MM.1S (cell line): Measurements from ENCODE around the gene KL.

ENCODE experiments used
- DNase-seq: peaks from one replicate; pipeline ENCODE4 v3.0.0-alpha.2; 2015
- H2AFZ ChIP-seq: fragments of 300-600 bp; sonication (generic); 2 replicates; pipeline ENCODE4 v1.6.0; 2016; ENCODE audit warnings: antibody characterized with exemption, low read length
- H3F3A ChIP-seq: fragments of 300-600 bp; sonication (generic); 2 replicates; pipeline ENCODE4 v1.6.1; 2016; ENCODE audit warnings: mild to moderate bottlenecking, antibody characterized with exemption, low read length, moderate library complexity, mixed read lengths; ENCODE audit not compliant: insufficient read depth
- H3K27ac ChIP-seq: fragments of 300-600 bp; sonication (generic); 2 replicates; pipeline ENCODE4 v1.5.1; 2016; ENCODE audit warnings: mild to moderate bottlenecking, low read length
- H3K27me3 ChIP-seq: fragments of 300-600 bp; sonication (generic); replicated peaks from 2 replicates; pipeline ENCODE4 v1.6.0; 2016; ENCODE audit warnings: low read length; ENCODE audit not compliant: insufficient read depth
- H3K36me3 ChIP-seq: fragments of 300-600 bp; sonication (generic); replicated peaks from 2 replicates; pipeline ENCODE4 v1.6.1; 2016; ENCODE audit warnings: mild to moderate bottlenecking, low read length, mixed read lengths; ENCODE audit not compliant: insufficient read depth
- H3K4me1 ChIP-seq: fragments of 300-600 bp; sonication (generic); 2 replicates; pipeline ENCODE4 v1.6.1; 2016; ENCODE audit warnings: low read length, mixed read lengths
- H3K4me2 ChIP-seq: fragments of 300-600 bp; sonication (generic); 2 replicates; pipeline ENCODE4 v1.6.0; 2016; ENCODE audit warnings: low read depth, low read length
- H3K4me3 ChIP-seq: fragments of 300-600 bp; sonication (generic); 2 replicates; pipeline ENCODE4 v1.5.1; 2016; ENCODE audit warnings: low read length, mixed read lengths
- H3K79me2 ChIP-seq: fragments of 300-600 bp; sonication (generic); 2 replicates; pipeline ENCODE4 v1.6.1; 2016; ENCODE audit warnings: mixed run types, low read length, mixed read lengths
- H3K9ac ChIP-seq: fragments of 300-600 bp; sonication (generic); 2 replicates; pipeline ENCODE4 v1.6.1; 2016; ENCODE audit warnings: low read length, mixed read lengths
- H3K9me2 ChIP-seq: fragments of 300-600 bp; sonication (generic); replicated peaks from 2 replicates; pipeline ENCODE4 v1.6.1; 2016; ENCODE audit warnings: mild to moderate bottlenecking, low read length, mixed read lengths; ENCODE audit not compliant: insufficient read depth
- H3K9me3 ChIP-seq: fragments of 300-600 bp; sonication (generic); replicated peaks from 2 replicates; pipeline ENCODE4 v1.6.1; 2016; ENCODE audit warnings: mild to moderate bottlenecking, low read length, mixed read lengths; ENCODE audit not compliant: insufficient read depth
- H4K20me1 ChIP-seq: fragments of 300-600 bp; sonication (generic); 2 replicates; pipeline ENCODE4 v1.6.1; 2016; ENCODE audit warnings: mild to moderate bottlenecking, low read length, moderate library complexity, mixed read lengths; ENCODE audit not compliant: insufficient read depth
- CTCF ChIP-seq: fragments of 300-600 bp; sonication (generic); IDR thresholded peaks from 2 replicates; pipeline ENCODE4 v1.5.1; 2016; ENCODE audit warnings: antibody characterized with exemption, low read length, mixed read lengths
- EZH2 ChIP-seq: fragments of 300-600 bp; sonication (generic); optimal IDR thresholded peaks from 2 replicates; pipeline ENCODE3; 2017; ENCODE audit warnings: low read depth, mild to moderate bottlenecking, antibody characterized with exemption, low read length, mixed read lengths
- EZH2phosphoT487 ChIP-seq: fragments of 300-600 bp; sonication (generic); IDR thresholded peaks from 2 replicates; pipeline ENCODE4 v1.6.1; 2018; ENCODE audit warnings: antibody characterized with exemption, low read length

Gene KL

GRCh38 chr13:33000365-33000764 is 15.9 kb upstream of the KL start:
- no peak overlapping the region for H2AFZ ChIP-seq
- no peaks in the 10 kb centered on the region for H3K36me3 ChIP-seq
- H3K79me2 ChIP-seq = no peaks in the 10 kb centered on the region
- no peaks in the 10 kb centered on the region for H3F3A ChIP-seq
- no peaks in the 10 kb centered on the region for H3K9me2 ChIP-seq
- H3K4me2 ChIP-seq = no peak overlapping the region
- no peak overlapping the region for H3K9ac ChIP-seq
- TF ChIP-seq EZH2phosphoT487 (no peak), CTCF (no peak), EZH2 (no peak)
- no peak overlapping the region for H3K27ac ChIP-seq
- no peak for DNase-seq
- no peaks in the 10 kb centered on the region for H3K4me1 ChIP-seq
- no peaks in the 10 kb centered on the region for H4K20me1 ChIP-seq
- H3K4me3 ChIP-seq = no peak overlapping the region
- no peaks in the 10 kb centered on the region for H3K27me3 ChIP-seq
- H3K9me3 ChIP-seq = no peaks in the 10 kb centered on the region

- H3K27ac ChIP-seq = no peak overlapping the region
- no peak overlapping the region for H3K4me2 ChIP-seq
- H3K4me1 ChIP-seq = no peaks in the 10 kb centered on the region
- no peak for DNase-seq
- H3K27me3 ChIP-seq = no peaks in the 10 kb centered on the region
- no peaks in the 10 kb centered on the region for H3K9me3 ChIP-seq
- H4K20me1 ChIP-seq = no peaks in the 10 kb centered on the region
- no peak overlapping the region for H2AFZ ChIP-seq
- no peak overlapping the region for H3K9ac ChIP-seq
- no peaks in the 10 kb centered on the region for H3K9me2 ChIP-seq
- no peaks in the 10 kb centered on the region for H3K36me3 ChIP-seq
- H3F3A ChIP-seq = no peaks in the 10 kb centered on the region
- no peaks in the 10 kb centered on the region for H3K79me2 ChIP-seq
- no peak for TF ChIP-seq CTCF
- TF ChIP-seq EZH2phosphoT487 = no peak
- TF ChIP-seq EZH2 = no peak
- no peak overlapping the region for H3K4me3 ChIP-seq
Observed at GRCh38 chr13:33003458-33004019, 12.7 kb upstream of the KL start.

- Histone ChIP-seq H3K9ac (no peak overlapping the region), H3K9me3 (no peaks in the 10 kb centered on the region), H4K20me1 (no peaks in the 10 kb centered on the region), H3F3A (no peaks in the 10 kb centered on the region), H3K79me2 (no peaks in the 10 kb centered on the region), H3K9me2 (no peaks in the 10 kb centered on the region), H3K4me3 (no peak overlapping the region), H3K27ac (no peak overlapping the region), H3K36me3 (no peaks in the 10 kb centered on the region), H2AFZ (no peak overlapping the region), H3K4me1 (no peaks in the 10 kb centered on the region), H3K27me3 (no peaks in the 10 kb centered on the region), H3K4me2 (no peak overlapping the region)
- no peak for DNase-seq
- TF ChIP-seq EZH2phosphoT487 (no peak), EZH2 (no peak), CTCF (no peak)
Observed at GRCh38 chr13:33004511-33004910, 11.7 kb upstream of the KL start.
